Activated CD8-positive, alpha-beta memory T cell treated with anti-CD3 and anti-CD28 coated beads, Interleukin-2, amount 50 U/mL, for 4 hours (primary cell): ENCODE measurements around the gene SERPINA6.
"Not testable (repeated sequence)": the region's sequence is repeated elsewhere in the genome, so short reads cannot be mapped to it uniquely, and the experiment has no call there.

ENCODE experiments used
- DNase-seq: peaks from one replicate; pipeline ENCODE4 v3.0.0-alpha.2; 2020

The SERPINA6 gene

DNA sequence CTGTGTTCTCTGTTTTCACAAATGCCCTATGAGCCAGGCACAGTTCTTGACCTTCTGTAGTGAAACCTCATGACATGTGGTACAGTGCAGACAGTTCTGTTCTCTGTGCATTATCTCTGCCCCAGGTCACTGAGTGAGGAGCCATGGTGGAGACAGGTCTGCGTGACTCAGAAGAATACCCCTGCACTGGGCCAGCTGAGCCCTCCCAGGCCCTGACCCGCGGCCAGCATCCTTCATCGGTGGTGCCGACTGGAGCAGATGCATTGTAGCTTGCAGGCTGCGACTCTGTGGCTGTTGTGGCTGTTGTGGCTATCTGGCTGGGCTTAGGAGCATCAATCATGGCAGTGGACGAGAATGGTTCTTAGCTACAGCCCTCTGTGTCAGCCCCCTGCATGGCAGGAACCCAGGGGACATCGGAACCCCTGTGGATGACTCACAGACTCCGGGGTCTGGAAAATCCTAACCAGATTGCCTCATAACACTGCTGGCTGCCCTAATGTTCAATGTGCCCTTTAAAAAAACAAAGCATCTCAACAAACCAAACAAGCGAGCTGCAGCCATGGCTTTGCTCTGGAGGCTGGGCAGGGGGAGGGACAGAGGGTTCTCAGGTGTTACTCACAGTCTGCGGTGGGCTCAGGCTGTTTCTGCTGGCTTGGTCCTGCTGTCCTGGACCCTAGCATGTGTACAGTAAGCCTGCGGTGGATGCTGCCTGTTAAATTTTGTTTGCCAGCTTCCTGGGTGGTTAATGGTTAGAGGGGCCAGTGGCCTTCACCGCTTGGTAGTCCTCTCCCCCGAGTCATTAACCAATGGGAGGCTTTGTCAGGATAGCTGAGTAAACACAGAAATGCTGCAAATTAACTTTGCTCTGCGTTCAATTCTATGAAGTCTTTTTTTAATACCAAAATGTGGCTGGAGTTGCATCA lies at the start of gene SERPINA6:
Gene SERPINA6, minus strand, starts transcription at position 689 of the 923 bp plus-strand sequence. CDS start 8,688 bp downstream, outside the sequence.
- DNase-seq = no peak

DNA sequence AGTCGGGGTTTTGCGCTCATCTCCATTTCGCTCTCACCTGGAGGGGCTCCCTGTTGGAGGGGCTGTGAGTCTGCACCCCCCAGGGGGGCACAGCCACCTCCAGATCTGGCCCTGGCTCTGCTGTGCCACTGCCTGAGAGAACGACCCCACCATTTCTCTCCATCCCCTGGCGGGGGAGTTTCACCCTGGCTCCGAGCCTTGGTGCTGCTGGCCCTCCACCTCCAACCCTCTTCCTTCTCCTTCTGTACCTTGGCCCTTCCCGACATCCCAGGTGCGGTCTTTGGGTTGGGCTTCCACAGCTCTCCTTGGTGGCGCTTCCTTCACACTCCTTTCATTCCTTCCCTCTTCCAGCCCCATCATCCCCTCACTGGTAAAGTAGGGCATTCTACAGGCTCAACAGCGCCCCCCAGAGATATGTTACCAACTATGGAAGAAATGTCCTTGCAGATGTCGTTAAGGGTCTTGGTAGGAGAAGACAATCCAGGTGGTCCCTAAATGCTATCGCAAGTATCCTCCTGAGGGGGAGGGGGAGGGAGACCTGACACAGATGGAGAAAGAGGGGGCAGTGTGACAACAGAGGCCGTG lies 49.0 kb upstream of the SERPINA6 start:
- DNase-seq = no peak

GRCh38 chr14:94370524-94370910 lies 47.4 kb upstream of the SERPINA6 start:
- no peak for DNase-seq

DNA sequence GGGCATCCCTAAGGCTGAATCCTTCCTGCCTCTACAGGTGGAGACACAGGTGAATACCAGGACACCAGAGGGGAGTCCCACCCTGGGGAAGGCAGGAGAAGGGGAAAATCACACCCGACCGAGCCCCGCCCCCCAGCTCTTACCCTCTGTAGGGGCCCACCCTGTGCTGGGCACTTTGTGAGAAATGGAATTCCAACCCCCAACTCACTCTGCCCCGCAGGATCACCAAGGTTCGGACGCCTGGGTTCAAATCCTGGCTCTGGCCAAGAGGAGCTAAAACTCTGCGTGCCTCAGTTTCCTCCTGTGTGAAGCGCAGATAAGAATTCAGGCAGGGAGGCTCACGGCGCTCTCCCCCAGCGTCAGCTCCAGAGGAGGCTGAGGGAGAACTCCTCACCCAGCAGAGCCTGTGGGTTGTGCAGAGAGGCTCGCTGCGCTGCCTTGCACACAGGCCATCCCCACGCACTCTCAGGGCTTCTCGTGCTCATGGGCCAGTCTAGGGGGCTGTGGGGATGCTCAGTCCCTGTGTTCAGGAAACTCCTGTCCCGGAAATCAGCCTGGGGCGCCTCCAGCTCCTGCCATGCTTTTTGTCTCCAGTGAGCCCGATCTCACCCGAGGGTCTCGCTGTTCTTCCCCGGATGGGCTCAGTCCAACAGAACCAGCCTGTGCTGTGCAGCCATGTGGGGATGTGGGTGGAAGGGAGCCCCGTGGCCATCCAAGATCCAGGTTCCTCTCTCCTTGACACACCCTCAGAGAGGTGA lies 46.8 kb upstream of the SERPINA6 start:
- DNase-seq = not testable (repeated sequence)

DNA sequence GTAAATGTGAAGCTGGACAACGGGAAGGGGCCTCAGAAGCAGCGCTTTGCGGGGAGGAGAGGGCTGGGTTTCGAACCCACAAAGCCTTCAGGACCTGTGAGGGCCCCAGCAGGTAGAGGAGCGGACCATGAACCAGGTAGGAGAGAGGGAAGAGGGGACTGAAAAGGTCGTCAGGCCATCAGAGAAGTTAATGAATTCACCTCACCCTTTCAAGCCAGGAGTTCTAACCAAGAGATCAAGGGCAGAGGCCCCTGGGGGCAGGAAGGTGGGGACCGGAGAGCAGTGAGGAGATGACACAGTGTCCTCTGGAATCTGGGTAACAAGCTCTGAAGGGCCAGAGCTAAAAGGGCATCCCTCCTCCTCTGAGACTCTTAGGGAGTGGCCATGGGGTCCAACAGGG lies 45.8 kb upstream of the SERPINA6 start:
- DNase-seq = no peak

GRCh38 chr14:94368243-94368590 lies 45.1 kb upstream of the SERPINA6 start:
- no peak for DNase-seq

- no peak for DNase-seq
These were observed 44.5 kb upstream of the SERPINA6 start for GRCh38 chr14:94367347-94368242.

DNA sequence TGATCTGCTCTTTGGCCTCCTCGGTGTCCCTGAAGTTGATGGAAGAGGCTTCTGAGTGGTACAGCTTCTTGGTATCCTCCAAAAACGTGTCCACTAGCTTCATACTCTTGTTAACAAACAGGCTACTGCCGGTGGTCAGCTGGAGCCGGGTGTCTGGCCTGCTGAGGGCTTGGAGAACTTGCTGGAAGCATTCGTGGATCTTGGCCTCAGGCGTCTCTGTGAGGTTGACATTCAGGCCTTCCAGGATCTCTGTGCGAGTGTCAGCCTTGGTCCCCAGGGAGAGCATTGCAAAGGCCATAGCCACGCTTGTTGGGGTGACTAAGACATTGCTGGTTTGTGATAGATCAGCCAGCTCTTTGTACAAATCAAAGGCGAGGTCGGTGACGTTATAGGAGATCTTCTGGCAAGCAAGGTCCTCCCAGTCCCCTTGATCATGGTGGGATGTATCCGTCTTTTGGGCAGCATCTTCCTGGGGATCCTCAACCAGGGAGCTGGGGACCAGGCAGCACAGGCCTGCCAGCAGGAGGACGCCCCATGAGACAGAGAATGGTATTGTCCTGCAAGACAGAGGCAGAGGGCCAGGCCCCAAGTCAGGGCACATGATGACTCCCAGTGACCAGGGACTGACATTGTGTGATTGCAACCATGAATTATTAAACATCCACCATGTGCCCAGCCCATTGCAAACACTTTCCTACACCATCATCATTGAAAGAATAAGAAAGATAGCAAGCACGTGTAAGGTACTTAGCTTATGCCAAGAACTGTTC lies 43.2 kb upstream of the SERPINA6 start, which contains the start of gene SERPINA2:
Gene SERPINA2, minus strand, starts transcription at position 553 of the 770 bp plus-strand sequence.
- no peak for DNase-seq

- no peak for DNase-seq
These were observed 42.5 kb upstream of the SERPINA6 start for GRCh38 chr14:94365624-94366023.

GRCh38 chr14:94364964-94365363 lies 41.8 kb upstream of the SERPINA6 start:
- DNase-seq = no peak

DNA sequence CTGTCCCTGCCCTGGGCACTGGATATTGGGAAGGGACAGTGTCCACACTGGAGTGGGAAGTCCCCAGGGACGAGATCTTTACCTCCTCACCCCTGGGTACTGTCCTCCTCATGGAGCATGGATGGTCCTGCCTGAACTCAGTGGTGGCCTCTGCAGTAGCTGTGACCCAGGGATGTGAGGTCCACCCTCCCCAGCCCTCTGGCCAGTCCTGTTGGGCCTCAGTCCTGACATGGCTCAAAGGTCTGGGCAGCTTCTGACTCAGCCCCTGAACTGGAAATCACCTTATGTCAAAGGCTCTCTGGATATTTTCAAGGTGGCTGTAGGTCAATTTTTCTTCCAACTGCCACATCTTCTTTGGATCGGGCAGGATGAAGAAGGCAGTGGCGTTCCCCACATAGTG lies 40.9 kb upstream of the SERPINA6 start:
- no peak for DNase-seq

GRCh38 chr14:94363151-94363624 lies 40.1 kb upstream of the SERPINA6 start:
- DNase-seq = no peak

DNA sequence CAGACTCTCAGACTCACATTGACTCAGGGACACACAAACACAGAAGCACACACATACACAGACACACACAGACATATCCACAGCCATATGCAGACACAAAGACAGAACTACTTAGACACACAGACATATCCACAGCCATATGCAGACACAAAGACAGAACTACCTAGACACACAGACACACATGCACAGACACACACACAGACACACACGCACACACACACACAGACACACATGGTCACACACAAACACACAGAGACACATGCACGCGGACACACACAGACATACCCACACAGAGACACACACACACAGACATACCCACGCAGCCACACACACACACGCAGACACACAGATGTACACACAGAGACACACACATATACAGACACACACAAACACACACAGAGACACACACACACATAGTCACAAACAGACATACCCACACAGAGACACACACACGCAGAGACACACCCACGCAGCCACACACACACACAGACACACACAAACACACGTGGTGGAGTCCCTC lies 39.5 kb upstream of the SERPINA6 start:
- no peak for DNase-seq

GRCh38 chr14:94361682-94362081 lies 38.5 kb upstream of the SERPINA6 start:
- DNase-seq = no peak

DNA sequence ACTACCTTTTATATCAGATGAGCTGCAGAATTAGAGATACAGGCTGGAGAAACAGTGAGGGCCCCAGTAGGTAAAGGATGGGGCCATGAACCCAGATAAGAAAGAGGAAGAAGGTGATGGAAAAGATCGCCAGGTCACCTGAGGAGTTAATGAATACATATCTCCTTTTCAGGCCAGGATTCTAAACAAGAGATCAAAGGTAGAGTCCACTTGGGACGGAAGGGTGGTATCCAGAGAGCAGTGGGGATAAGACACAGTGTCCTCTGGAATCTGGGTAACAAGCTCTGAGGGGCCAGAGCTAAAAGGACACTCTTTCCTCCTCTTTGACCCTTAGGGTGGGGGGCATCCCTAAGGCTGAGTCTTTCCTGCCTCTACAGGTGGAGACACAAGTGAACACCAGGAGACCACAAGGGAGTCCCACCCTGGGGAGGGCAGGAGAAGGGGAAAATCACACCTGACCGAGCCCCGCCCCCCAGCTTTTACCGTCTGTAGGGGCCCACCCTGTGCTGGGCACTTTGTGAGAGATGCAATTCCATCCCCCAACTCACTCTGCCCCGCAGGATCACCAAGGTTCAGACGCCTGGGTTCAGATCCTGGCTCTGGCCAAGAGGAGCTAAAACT lies 37.9 kb upstream of the SERPINA6 start:
- no peak for DNase-seq

DNA sequence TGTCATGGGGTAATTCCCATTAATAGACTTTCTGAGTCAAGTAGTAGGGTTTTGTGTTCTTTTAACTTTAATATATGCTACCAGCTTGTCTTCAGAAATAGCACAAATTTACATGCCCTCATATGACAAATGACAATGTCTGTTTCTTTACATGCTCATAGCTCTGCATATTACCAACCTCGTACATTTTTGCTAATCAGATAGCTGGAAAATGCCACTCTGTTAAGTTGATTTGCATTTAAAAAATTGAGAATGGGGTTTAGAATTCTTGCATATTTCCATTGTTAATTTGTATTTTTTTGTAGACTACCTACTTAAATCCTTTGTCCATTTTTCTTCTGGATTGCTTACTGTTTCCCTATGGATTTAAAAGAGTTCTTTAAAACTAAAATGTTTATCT lies 34.0 kb upstream of the SERPINA6 start:
- DNase-seq = no peak

- DNase-seq = no peak
These were observed 33.4 kb upstream of the SERPINA6 start for GRCh38 chr14:94356379-94357056.

- no peak for DNase-seq
These were observed 32.2 kb upstream of the SERPINA6 start for GRCh38 chr14:94355191-94355794.

DNA sequence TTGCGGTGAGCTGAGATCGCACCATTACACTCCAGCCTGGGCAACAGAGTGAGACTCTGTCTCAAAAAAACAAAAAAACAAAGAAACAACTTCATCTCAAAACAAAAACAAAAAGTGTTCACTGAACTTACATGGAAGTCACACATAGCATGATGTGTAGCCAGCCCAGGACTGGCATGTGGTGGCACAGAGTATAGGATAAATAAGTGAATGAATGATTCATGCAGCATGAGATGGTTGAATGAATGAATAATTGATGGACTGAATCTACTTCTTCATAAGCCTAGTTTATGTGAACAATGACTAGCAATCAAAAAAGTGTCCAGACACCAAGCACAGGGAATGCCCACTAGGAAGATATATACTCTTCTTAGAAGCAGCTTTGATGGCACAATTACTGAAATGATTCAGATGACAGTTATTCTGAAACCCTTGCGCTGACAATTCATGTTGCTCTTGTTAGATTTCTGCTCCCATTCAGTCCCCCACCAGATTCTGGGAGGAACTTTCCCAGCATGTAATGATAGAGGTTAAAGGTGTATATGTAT lies 31.6 kb upstream of the SERPINA6 start:
- no peak for DNase-seq
